ENCODE data around the gene MAP1A.

DNA sequence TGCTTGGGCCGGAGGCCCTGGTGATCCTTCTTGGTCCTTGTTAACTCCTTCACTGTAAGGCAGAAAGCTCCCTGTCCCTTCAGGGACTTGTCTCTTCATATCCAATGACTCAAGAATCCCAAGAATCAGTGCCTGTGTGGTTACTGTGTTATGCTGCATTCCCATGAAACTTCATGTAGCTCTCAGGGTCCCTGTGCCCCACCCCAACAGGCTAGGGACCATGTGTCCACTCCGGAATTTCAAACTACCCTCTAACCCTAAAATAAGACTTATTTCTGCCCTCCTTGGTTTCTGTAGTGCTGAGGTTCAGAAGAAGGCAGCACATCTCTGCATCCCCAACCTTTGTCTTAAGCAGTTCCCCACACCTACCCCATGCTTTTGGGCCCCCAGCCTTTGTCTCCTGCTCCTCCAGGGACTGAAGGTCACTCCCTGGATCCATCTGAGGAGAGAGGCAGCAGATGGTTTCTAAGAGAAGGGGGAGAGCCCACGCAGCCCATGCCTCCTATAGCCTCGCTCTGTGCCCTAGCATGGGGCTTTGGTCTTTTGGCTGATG, 531 bp upstream of the MAP1A start:
- TF ChIP-seq, protein P1, sequence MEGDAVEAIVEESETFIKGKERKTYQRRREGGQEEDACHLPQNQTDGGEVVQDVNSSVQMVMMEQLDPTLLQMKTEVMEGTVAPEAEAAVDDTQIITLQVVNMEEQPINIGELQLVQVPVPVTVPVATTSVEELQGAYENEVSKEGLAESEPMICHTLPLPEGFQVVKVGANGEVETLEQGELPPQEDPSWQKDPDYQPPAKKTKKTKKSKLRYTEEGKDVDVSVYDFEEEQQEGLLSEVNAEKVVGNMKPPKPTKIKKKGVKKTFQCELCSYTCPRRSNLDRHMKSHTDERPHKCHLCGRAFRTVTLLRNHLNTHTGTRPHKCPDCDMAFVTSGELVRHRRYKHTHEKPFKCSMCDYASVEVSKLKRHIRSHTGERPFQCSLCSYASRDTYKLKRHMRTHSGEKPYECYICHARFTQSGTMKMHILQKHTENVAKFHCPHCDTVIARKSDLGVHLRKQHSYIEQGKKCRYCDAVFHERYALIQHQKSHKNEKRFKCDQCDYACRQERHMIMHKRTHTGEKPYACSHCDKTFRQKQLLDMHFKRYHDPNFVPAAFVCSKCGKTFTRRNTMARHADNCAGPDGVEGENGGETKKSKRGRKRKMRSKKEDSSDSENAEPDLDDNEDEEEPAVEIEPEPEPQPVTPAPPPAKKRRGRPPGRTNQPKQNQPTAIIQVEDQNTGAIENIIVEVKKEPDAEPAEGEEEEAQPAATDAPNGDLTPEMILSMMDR (IDR thresholded peaks at IDR 0.05) = no peak
- TF ChIP-seq POLR2A (IDR thresholded peaks at IDR 0.05) (no peak), POLR2AphosphoS5 (IDR thresholded peaks at IDR 0.05) (no peak)
